MM.1S (cell line): ENCODE data around the gene CRAT.

Source experiments
- EZH2phosphoT487 ChIP-seq: fragments of 300-600 bp; sonication (generic); IDR thresholded peaks from 2 replicates; pipeline ENCODE4 v1.6.1; 2018; ENCODE audit warnings: antibody characterized with exemption, low read length
- TF ChIP-seq, protein P1 (sequence below): fragments of 300-600 bp; sonication (generic); IDR thresholded peaks from 2 replicates; pipeline ENCODE4 v1.5.1; 2016; ENCODE audit warnings: antibody characterized with exemption, low read length, mixed read lengths

DNA sequence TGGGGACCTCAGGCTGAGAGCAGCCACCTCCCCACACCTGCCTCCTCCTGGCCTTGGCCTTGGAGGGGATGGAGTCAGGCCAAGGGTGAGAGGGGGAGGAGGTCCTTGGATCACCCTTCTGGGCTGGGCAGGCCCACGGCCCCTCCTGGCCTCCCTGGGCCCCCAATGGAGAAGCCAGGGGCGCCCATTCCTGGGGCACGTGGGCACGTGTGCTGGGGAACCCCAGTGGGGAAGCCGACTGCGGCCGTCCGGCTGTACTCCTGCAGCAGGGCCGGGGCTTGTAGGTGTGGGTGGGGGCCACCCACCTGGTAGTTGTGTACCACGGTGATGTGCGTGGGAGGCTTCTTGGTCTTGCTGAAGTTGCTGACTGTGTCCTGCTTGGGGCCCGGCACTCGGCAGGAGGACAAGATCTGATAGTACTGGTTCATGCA, 8.5 kb downstream of the CRAT start:
- TF ChIP-seq, protein P1, sequence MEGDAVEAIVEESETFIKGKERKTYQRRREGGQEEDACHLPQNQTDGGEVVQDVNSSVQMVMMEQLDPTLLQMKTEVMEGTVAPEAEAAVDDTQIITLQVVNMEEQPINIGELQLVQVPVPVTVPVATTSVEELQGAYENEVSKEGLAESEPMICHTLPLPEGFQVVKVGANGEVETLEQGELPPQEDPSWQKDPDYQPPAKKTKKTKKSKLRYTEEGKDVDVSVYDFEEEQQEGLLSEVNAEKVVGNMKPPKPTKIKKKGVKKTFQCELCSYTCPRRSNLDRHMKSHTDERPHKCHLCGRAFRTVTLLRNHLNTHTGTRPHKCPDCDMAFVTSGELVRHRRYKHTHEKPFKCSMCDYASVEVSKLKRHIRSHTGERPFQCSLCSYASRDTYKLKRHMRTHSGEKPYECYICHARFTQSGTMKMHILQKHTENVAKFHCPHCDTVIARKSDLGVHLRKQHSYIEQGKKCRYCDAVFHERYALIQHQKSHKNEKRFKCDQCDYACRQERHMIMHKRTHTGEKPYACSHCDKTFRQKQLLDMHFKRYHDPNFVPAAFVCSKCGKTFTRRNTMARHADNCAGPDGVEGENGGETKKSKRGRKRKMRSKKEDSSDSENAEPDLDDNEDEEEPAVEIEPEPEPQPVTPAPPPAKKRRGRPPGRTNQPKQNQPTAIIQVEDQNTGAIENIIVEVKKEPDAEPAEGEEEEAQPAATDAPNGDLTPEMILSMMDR = no peak
- TF ChIP-seq EZH2phosphoT487 = no peak
